ENCODE measurements around the gene PRKCA.
"Not testable (repeated sequence)": the region's sequence is repeated elsewhere in the genome, so short reads cannot be mapped to it uniquely, and the experiment has no call there.

PRKCA gene

DNA sequence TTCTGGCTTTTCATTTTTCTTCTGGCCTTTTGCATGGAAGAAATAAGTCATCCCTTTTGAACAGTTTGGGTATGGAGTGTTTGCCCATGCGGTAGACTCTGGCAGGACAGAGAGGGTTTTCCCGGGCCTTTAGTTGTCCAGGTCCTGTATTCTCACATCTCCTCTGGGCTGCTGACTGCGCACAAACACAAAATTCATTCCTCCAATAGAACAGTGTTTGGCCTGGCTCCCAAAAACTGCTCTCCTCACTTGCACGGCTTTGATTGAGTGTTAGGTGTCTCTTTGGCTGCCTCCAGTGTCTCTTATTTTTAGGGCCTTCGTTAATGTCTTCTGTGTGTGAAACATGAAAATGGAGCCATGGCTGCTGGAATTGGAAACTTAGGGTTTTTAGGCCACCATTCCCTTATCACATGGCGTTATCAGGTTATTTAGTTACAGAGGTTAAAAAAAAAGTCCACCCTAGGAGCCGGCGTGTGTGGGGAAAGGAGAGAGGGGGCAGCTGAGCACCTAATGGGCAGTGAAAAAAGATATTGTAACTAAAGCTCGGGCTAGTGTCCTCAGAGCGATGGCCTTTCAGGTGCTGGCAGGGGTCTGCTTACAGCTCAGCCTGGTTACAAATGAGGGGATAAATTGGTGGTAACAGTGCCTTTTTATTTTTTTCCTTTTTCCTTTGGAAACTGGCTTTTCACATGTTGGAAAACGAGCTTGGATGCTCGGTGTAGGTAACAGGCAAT is 47.3 kb downstream of the PRKCA start:
- no peak overlapping the region for H3K4me3 ChIP-seq (ENCODE audit: low read depth, low read length)
- no peak for DNase-seq (ENCODE audit: low read depth)
- TF ChIP-seq CTCF (IDR thresholded peaks at IDR 0.05; ENCODE audit: control insufficient read depth, extremely low read depth, insufficient read depth) = no peak

GRCh38 chr17:66350576-66350975 is 48.2 kb downstream of the PRKCA start:
- not testable (repeated sequence) for H3K4me3 ChIP-seq (ENCODE audit: low read depth, low read length); DNase-seq (ENCODE audit: low read depth)

DNA sequence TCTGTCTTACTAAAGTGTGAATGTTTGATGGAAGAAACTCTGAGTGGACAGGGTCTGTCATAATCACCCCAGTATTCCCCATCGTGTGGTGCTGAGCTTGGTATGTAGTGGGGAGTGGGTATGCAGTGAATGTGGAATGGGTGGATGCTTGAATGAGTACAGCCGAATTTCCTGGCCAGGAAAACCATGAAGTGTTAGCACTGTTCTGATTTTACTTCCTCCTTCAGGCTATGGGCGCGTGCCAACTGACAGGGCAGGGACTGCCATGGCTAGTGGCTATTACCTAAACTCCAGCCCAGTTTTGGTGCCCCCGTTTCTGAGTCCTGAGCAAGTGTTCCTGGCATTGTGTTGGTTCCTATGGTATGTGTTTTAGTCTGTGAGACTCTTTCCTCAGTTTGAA is 48.6 kb downstream of the PRKCA start:
- DNase-seq (ENCODE audit: low read depth) = no peak
- no peak for TF ChIP-seq CTCF (IDR thresholded peaks at IDR 0.05; ENCODE audit: control insufficient read depth, extremely low read depth, insufficient read depth)
- no peak overlapping the region for H3K4me3 ChIP-seq (ENCODE audit: low read depth, low read length)

DNA sequence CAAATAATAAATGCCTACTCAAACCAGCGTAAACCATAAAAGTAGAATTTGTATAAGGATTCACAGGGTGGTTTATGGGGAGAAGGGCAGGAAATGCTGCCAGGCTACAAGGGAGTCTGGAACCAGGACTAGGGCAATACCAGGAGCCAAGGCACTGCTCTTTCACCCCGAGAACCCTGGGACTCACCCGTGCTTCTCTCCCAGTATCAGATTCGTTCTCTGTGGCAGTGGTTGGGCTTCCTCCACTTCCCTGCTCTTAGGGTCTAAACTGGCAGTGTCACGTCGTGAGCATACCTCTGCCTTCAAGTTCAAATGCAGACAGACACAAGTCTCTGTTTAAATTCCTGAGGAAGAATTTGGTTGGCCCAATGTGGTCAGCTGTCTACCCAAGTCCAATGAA is 49.3 kb downstream of the PRKCA start:
- TF ChIP-seq CTCF (IDR thresholded peaks at IDR 0.05; ENCODE audit: control insufficient read depth, extremely low read depth, insufficient read depth) = no peak
- DNase-seq (ENCODE audit: low read depth) = no peak
- no peak overlapping the region for H3K4me3 ChIP-seq (ENCODE audit: low read depth, low read length)

DNA sequence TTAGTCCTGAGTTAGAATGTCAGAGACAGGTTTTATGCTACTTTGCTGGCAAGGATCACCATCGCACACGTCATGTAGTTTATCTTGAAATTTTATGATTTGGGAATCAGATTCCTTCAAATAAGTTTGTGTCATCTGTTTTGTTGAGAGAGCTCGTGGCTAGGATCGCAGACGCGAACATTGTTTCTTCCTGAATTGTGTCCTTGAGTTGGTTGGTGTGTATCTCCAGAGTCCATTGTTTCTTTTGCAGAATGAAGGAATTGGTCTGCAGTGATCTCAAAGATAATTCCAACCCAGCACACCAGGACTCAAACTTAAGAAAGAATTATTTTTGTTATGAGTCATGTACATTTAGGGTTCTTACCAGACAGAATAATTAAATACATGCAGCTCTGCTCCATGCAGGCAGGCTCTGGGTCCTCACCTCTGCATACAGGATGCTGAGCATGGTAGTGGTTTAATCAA is 51.6 kb downstream of the PRKCA start:
- no peak overlapping the region for H3K4me3 ChIP-seq (ENCODE audit: low read depth, low read length)
- DNase-seq (ENCODE audit: low read depth) = no peak
- no peak for TF ChIP-seq CTCF (IDR thresholded peaks at IDR 0.05; ENCODE audit: control insufficient read depth, extremely low read depth, insufficient read depth)

DNA sequence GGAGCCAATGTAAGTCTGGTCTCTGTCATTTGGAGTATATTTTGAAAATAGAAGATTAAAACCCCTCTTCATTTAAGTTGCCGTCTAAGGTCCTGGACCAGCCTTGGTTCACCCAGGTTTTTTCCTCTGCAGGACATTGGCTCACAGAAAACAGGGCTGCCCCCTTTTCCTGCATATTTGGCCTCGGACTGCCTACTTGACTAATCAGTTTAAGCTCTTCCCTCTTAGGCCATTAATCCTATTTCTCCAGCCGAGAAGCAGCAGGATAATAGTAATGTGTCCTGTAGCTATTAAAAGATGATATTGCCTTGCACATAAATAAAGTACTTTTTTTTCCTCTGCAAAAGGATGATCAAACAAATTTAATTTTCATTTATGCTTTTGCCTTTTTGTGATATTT is 52.1 kb downstream of the PRKCA start:
- no peak overlapping the region for H3K4me3 ChIP-seq (ENCODE audit: low read depth, low read length)
- TF ChIP-seq CTCF (IDR thresholded peaks at IDR 0.05; ENCODE audit: control insufficient read depth, extremely low read depth, insufficient read depth) = no peak

DNA sequence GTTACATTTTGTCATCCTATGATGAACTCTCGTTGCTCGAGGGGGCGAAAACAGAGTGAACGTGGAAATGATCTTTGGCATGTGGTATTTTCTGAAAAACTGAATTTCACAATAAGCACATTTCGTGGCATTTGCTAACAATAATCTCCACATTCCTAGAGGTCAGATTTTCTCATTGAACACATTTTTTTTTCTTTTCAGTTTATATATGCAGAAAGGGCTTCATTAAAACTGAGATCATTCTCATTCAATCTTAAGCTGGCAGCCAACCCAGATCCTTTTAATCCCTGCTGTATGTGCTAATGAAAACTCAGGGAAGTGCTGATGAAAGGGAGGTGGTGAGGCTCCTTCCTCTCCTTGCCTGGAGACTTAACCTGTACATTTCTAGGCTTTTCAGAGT is 52.6 kb downstream of the PRKCA start:
- no peak for DNase-seq (ENCODE audit: low read depth)
- TF ChIP-seq CTCF (IDR thresholded peaks at IDR 0.05; ENCODE audit: control insufficient read depth, extremely low read depth, insufficient read depth) = no peak
- no peak overlapping the region for H3K4me3 ChIP-seq (ENCODE audit: low read depth, low read length)

More for the DNA sequence above, 52.1 kb downstream of the PRKCA start:
- DNase-seq (ENCODE audit: low read depth) = no peak
